Fibroblast of villous mesenchyme (primary cell): ENCODE measurements around the gene TMEM200A. TPM values are rescaled to one million over a fixed set of nuclear protein-coding genes. Genes with fewer than 3 reads are reported as not detected.

Source experiments
- DNase-seq: peaks from one replicate; pipeline ENCODE4 v3.0.0-alpha.2; 2010; ENCODE audit warnings: low read depth
- H3K4me3 ChIP-seq: 2 replicates; pipeline ENCODE4 v1.5.1; 2011; ENCODE audit warnings: low read depth, mild to moderate bottlenecking, low read length
- total RNA-seq: library from RNA; depleted of rRNA; stranded (reverse); fragments of >200 nt; gene quantifications from 2 replicates; pipeline ENCODE4 v1.2.3, GENCODE V29; 2012
- TF ChIP-seq, protein P1 (sequence below): IDR thresholded peaks from 2 replicates; pipeline ENCODE4 v1.5.1; 2012; ENCODE audit warnings: low read depth, mild to moderate bottlenecking, low read length; ENCODE audit not compliant: insufficient read depth

The TMEM200A gene
- total RNA-seq, 1 donor, result 43.6 TPM

GRCh38 chr6:130426066-130426721 lies 60.4 kb downstream of the TMEM200A start:
- TF ChIP-seq, protein P1, sequence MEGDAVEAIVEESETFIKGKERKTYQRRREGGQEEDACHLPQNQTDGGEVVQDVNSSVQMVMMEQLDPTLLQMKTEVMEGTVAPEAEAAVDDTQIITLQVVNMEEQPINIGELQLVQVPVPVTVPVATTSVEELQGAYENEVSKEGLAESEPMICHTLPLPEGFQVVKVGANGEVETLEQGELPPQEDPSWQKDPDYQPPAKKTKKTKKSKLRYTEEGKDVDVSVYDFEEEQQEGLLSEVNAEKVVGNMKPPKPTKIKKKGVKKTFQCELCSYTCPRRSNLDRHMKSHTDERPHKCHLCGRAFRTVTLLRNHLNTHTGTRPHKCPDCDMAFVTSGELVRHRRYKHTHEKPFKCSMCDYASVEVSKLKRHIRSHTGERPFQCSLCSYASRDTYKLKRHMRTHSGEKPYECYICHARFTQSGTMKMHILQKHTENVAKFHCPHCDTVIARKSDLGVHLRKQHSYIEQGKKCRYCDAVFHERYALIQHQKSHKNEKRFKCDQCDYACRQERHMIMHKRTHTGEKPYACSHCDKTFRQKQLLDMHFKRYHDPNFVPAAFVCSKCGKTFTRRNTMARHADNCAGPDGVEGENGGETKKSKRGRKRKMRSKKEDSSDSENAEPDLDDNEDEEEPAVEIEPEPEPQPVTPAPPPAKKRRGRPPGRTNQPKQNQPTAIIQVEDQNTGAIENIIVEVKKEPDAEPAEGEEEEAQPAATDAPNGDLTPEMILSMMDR, result no peak
- DNase-seq, result peak; percentile 69

DNA sequence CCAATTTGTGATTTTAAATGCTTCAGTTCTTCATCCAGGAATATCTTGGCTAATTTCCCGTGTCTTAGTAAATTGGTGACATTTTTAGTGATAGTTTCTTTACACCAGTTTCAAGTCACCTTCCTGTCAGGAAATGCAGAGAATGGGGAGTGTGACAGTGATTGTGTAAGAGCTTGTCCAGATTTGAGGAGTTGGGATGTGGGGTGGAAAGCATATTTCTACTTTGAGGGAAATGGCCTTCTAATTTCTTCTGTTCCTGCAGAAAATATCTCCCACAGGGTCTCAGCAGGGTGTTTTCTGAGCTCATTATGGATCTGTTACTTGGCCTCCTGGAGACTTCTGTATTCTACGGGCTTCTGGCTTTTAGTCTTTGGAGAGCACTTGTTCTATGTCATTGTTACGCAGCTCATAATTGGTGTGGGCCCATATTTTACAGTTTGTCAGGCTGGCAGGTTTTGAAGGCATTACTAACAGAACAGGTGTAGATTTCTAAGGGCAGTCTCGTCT lies 65.6 kb downstream of the TMEM200A start:
- TF ChIP-seq, protein P1, result no peak

More at GRCh38 chr6:130426066-130426721, 60.4 kb downstream of the TMEM200A start:
- no peak overlapping the region for H3K4me3 ChIP-seq

GRCh38 chr6:130432838-130433237 lies 67.0 kb downstream of the TMEM200A start:
- TF ChIP-seq, protein P1, result no peak
- no peak overlapping the region for H3K4me3 ChIP-seq
- DNase-seq, result no peak

More for the DNA sequence above, 65.6 kb downstream of the TMEM200A start:
- no peak overlapping the region for H3K4me3 ChIP-seq
- no peak for DNase-seq

GRCh38 chr6:130434174-130434873 lies 68.5 kb downstream of the TMEM200A start:
- no peak overlapping the region for H3K4me3 ChIP-seq
- peak; percentile 77 for DNase-seq
- TF ChIP-seq, protein P1, result no peak

DNA sequence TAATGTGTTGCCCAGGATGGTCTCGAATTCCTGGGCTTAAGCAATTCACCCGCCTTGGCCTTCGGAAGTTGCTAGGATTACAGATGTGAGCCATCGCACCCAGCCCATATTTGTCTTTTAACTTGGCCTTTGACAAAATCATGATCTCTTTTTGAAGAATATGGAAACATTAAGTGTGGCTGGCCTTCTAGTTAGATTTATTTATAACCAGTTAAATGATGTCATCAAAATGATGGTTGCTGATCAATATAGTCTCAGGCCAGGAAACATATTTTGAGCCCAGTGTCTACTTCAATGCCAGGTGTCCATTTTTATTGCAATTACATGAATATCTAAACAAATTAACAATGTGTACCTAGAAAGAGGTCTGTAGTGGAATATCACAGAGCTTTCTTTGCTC lies 69.4 kb downstream of the TMEM200A start:
- no peak for DNase-seq
- H3K4me3 ChIP-seq, result no peak overlapping the region
- TF ChIP-seq, protein P1, result no peak

DNA sequence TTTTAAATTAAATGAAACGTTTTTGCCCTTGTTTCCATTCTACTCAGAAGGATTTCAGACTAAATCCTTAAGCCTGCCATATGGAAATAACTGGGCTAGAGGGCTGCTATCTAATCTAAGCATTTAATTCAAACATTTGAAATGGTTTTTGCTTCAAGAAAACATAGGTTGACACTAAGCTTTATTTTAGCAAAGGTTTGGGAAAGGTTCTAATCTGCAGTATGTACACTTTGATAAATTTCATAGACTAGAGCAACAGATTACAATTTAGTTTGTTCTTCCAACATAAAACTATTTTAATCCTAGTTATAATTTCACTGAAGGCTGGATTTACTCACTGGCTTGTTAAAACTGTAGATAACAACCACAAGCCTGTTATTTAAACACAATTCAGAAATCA lies 72.1 kb downstream of the TMEM200A start:
- H3K4me3 ChIP-seq, result no peak overlapping the region
- TF ChIP-seq, protein P1, result no peak
- peak; percentile 79 for DNase-seq

- H3K4me3 ChIP-seq, result no peak overlapping the region
- TF ChIP-seq, protein P1, result no peak
- DNase-seq, result no peak
Measured at GRCh38 chr6:130447374-130447773, 81.6 kb downstream of the TMEM200A start.
